ENCODE results near the gene SAP30BP.

SAP30BP gene

GRCh38 chr17:75751676-75752404 lies 84.7 kb downstream of the SAP30BP start:
- H3K27ac ChIP-seq, result no peak overlapping the region
- TF ChIP-seq, protein P1, sequence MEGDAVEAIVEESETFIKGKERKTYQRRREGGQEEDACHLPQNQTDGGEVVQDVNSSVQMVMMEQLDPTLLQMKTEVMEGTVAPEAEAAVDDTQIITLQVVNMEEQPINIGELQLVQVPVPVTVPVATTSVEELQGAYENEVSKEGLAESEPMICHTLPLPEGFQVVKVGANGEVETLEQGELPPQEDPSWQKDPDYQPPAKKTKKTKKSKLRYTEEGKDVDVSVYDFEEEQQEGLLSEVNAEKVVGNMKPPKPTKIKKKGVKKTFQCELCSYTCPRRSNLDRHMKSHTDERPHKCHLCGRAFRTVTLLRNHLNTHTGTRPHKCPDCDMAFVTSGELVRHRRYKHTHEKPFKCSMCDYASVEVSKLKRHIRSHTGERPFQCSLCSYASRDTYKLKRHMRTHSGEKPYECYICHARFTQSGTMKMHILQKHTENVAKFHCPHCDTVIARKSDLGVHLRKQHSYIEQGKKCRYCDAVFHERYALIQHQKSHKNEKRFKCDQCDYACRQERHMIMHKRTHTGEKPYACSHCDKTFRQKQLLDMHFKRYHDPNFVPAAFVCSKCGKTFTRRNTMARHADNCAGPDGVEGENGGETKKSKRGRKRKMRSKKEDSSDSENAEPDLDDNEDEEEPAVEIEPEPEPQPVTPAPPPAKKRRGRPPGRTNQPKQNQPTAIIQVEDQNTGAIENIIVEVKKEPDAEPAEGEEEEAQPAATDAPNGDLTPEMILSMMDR (conservative IDR thresholded peaks at IDR 0.05), result no peak

DNA sequence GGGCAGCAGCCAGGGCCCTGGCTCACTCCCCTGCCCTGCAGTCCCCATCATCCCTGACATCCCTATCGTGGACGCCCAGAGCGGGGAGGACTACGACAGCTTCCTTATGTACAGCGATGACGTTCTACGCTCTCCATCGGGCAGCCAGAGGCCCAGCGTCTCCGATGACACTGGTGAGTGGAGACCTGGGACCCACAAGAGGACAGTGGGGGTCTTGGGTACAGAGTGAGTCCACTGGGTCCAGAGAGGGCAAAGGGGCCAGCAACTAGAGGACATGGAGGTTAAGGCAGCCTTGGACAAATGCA lies 85.2 kb downstream of the SAP30BP start:
- TF ChIP-seq, protein P1 (conservative IDR thresholded peaks at IDR 0.05), result no peak
- H3K27ac ChIP-seq, result no peak overlapping the region

DNA sequence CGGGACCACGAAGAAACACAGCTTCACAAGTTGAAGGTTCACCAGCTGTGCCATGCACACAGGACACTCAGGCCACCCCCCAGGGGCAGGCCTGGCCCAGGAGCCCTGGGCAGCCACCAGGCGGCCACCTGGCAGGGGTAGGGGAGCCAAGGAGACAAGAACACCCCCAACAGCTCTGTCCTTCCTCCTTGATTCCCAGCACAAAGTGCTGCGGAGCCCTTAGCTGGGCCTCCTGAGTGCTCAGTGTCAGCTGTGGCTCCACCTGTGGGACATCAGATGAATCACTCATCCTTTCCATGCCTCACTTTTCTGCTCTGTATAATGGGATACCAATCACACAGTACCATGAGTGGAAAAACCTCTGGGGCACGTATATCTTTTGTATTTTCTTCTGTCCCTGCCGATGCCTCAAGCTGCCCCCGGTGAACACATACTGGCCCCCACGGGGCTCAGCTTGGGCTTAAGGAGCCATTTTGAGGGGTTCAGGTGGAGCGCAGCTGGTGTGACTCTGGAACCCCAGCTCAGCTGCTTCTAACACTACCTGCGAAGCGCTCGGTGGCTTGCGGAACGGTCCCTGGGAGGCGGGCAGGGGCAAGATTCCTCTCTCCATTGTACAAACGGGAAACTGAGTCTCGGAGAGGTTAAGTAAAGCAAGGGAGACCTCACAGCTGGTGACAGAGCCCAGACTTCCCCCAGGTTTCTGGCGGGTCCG lies 85.8 kb downstream of the SAP30BP start:
- TF ChIP-seq, protein P1 (conservative IDR thresholded peaks at IDR 0.05), result no peak
- no peak overlapping the region for H3K27ac ChIP-seq

DNA sequence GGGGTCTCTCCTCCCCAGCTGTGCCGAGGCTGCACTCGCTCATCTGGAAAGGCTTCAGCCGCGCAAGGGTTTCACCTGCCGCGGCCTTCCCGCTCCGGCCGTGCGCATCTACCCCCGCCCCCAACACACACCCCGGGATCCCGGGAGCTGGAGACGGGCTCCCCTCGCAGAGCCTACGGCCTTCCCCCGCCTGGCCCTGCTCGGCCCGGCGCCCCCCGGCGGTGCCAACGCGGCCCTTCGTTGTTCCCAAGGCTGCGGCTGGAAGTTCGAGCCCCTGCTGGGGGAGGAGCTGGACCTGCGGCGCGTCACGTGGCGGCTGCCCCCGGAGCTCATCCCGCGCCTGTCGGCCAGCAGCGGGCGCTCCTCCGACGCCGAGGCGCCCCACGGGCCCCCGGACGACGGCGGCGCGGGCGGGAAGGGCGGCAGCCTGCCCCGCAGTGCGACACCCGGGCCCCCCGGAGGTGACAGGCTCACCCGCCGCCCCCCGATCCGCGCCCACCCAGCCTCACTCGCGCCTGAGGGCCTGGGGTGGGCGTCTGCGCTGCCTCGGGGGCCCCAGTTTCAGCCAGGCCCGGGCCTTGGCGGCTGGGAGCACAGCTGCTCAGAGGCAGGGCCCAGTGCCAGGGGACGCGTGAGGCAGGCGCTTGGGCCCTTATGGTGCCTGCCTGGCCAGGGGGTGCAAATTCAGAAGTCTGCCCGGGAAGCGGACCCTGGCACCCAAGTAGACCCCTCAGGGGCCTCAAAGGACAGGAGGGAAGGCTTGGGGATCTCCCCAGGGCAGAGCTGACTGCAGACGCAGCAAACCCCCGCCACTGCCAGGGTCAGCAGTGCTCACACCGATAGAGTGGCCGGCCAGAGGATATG lies 86.6 kb downstream of the SAP30BP start:
- TF ChIP-seq, protein P1 (conservative IDR thresholded peaks at IDR 0.05), result no peak
- H3K27ac ChIP-seq, result no peak overlapping the region

DNA sequence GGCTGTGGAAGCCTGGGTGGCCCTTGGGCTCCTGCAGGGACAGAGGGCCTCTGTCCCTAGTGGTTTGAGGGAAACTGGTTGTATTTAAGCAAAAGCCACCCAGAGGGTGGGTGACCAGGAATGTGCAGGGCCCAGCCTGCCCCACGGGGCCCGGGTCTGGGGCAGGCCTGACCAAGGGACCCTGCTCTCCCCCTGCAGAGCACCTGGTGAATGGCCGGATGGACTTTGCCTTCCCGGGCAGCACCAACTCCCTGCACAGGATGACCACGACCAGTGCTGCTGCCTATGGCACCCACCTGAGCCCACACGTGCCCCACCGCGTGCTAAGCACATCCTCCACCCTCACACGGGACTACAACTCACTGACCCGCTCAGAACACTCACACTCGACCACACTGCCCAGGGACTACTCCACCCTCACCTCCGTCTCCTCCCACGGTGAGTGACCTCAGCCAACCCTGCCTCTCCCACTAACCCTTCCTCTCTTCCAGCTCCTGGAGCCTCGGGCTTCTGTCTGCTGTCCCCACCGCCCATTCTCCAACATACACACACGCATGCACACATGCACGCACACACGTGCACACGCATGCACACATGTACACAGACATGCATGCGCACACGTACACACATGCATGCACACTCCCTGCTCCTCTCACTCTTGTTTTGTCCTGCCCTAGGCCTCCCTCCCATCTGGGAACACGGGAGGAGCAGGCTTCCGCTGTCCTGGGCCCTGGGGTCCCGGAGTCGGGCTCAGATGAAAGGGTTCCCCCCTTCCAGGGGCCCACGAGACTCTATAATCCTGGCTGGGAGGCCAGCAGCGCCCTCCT lies 87.5 kb downstream of the SAP30BP start:
- H3K27ac ChIP-seq, result no peak overlapping the region
- TF ChIP-seq, protein P1 (conservative IDR thresholded peaks at IDR 0.05), result no peak

DNA sequence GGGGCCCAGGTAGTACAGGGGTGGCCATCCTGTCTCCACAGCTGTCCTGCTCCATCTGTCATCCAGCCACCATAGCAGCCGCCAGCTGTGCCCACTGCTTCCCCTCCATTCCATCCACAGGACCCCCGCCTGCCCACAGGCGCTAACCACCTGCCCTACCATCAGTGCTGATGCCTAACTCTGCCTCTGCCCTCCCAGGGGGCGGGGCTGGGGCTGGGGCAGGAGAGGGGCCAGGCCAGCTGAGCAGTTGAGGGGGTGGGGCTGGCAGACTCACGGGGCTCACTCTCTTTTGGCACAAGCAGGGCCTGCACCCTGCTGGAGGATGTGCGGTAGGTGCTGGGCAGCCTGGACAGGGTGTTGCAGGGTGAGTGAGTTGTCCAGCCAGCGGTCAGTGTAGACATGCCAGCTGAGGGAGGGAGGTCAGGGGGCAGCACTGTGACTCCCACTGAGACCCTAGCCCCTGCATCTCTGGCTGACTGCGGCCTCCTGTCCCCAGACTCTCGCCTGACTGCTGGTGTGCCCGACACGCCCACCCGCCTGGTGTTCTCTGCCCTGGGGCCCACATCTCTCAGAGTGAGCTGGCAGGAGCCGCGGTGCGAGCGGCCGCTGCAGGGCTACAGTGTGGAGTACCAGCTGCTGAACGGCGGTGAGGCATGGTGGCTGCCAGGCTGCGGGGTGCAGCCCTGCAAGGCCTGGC lies 88.2 kb downstream of the SAP30BP start:
- TF ChIP-seq, protein P1 (conservative IDR thresholded peaks at IDR 0.05), result no peak

More for the DNA sequence above, 88.2 kb downstream of the SAP30BP start:
- H3K27ac ChIP-seq, result no peak overlapping the region
